ENCODE measurements around the gene PPP1CA.

The PPP1CA gene

GRCh38 chr11:67355794-67356386, 45.8 kb downstream of the PPP1CA start:
- Histone ChIP-seq H3K36me3 (ENCODE audit: control insufficient read depth, low read length) (peaks cover 31% of the 10 kb centered on the region), H3K79me2 (ENCODE audit: control insufficient read depth, low read length) (peaks cover 47% of the 10 kb centered on the region), H3K4me3 (ENCODE audit: low read length) (peak overlapping the region; percentile 82), H3K4me1 (ENCODE audit: control insufficient read depth, low read length) (peaks cover 61% of the 10 kb centered on the region), H3K27me3 (ENCODE audit: control insufficient read depth, low read length) (no peaks in the 10 kb centered on the region), H4K20me1 (ENCODE audit: control insufficient read depth, insufficient read depth, low read depth, low read length) (no peaks in the 10 kb centered on the region), H3K9me3 (ENCODE audit: control insufficient read depth, insufficient read depth, low read length) (no peaks in the 10 kb centered on the region), H3K9me2 (replicated peaks; ENCODE audit: control insufficient read depth, low read length) (no peaks in the 10 kb centered on the region), H3K27ac (ENCODE audit: low read depth, low read length) (peak overlapping the region; percentile 99), H3K4me2 (ENCODE audit: low read length) (peak overlapping the region; percentile 92), H3F3A (ENCODE audit: control insufficient read depth, insufficient read depth) (peaks cover 17% of the 10 kb centered on the region)
- TF ChIP-seq EZH2phosphoT487 (IDR thresholded peaks at IDR 0.05; ENCODE audit: borderline replicate concordance, low read length) (no peak), CTCF (IDR thresholded peaks at IDR 0.05; ENCODE audit: low read depth, low read length, poor library complexity, severe bottlenecking) (no peak)

GRCh38 chr11:67355023-67355793, 46.5 kb downstream of the PPP1CA start:
- H3K27me3 ChIP-seq (ENCODE audit: control insufficient read depth, low read length), result no peaks in the 10 kb centered on the region
- H3K4me2 ChIP-seq (ENCODE audit: low read length), result peak overlapping the region; percentile 92
- peaks cover 33% of the 10 kb centered on the region for H3K36me3 ChIP-seq (ENCODE audit: control insufficient read depth, low read length)
- H3K9me2 ChIP-seq (replicated peaks; ENCODE audit: control insufficient read depth, low read length), result no peaks in the 10 kb centered on the region
- TF ChIP-seq CTCF (IDR thresholded peaks at IDR 0.05; ENCODE audit: low read depth, low read length, poor library complexity, severe bottlenecking) (no peak), EZH2phosphoT487 (IDR thresholded peaks at IDR 0.05; ENCODE audit: borderline replicate concordance, low read length) (no peak)
- peaks cover 48% of the 10 kb centered on the region for H3K79me2 ChIP-seq (ENCODE audit: control insufficient read depth, low read length)
- peak overlapping the region; percentile 82 for H3K4me3 ChIP-seq (ENCODE audit: low read length)
- peak overlapping the region; percentile 99 for H3K27ac ChIP-seq (ENCODE audit: low read depth, low read length)
- H3K9me3 ChIP-seq (ENCODE audit: control insufficient read depth, insufficient read depth, low read length), result no peaks in the 10 kb centered on the region
- H3F3A ChIP-seq (ENCODE audit: control insufficient read depth, insufficient read depth), result peaks cover 17% of the 10 kb centered on the region
- no peaks in the 10 kb centered on the region for H4K20me1 ChIP-seq (ENCODE audit: control insufficient read depth, insufficient read depth, low read depth, low read length)
- H3K4me1 ChIP-seq (ENCODE audit: control insufficient read depth, low read length), result peaks cover 68% of the 10 kb centered on the region

GRCh38 chr11:67354075-67355022, 47.3 kb downstream of the PPP1CA start:
- Histone ChIP-seq H3K79me2 (ENCODE audit: control insufficient read depth, low read length) (peaks cover 48% of the 10 kb centered on the region), H3K27me3 (ENCODE audit: control insufficient read depth, low read length) (no peaks in the 10 kb centered on the region), H3K4me3 (ENCODE audit: low read length) (peak overlapping the region; percentile 82), H3K36me3 (ENCODE audit: control insufficient read depth, low read length) (peaks cover 33% of the 10 kb centered on the region), H3K27ac (ENCODE audit: low read depth, low read length) (peak overlapping the region; percentile 99), H4K20me1 (ENCODE audit: control insufficient read depth, insufficient read depth, low read depth, low read length) (no peaks in the 10 kb centered on the region), H3F3A (ENCODE audit: control insufficient read depth, insufficient read depth) (peaks cover 22% of the 10 kb centered on the region), H3K9me3 (ENCODE audit: control insufficient read depth, insufficient read depth, low read length) (no peaks in the 10 kb centered on the region), H3K4me1 (ENCODE audit: control insufficient read depth, low read length) (peaks cover 77% of the 10 kb centered on the region), H3K4me2 (ENCODE audit: low read length) (peak overlapping the region; percentile 92), H3K9me2 (replicated peaks; ENCODE audit: control insufficient read depth, low read length) (no peaks in the 10 kb centered on the region)
- no peak for TF ChIP-seq CTCF (IDR thresholded peaks at IDR 0.05; ENCODE audit: low read depth, low read length, poor library complexity, severe bottlenecking)
- no peak for TF ChIP-seq EZH2phosphoT487 (IDR thresholded peaks at IDR 0.05; ENCODE audit: borderline replicate concordance, low read length)

All from DOHH2 (cell line).